Adipose tissue (tissue), 3 donors: Measurements from ENCODE around the gene DAPK1. TPM values are rescaled to one million over a fixed set of nuclear protein-coding genes. Genes with fewer than 3 reads are reported as not detected.
"Not testable (repeated sequence)": the region's sequence is repeated elsewhere in the genome, so short reads cannot be mapped to it uniquely, and the experiment has no call there.

Source experiments
- H3K27ac ChIP-seq: one replicate; pipeline ENCODE4 v1.5.1; 2013; ENCODE audit warnings: low read depth, low read length
- WGBS, 3 donors: extraction: QIAGEN DNeasy Blood & Tissue Kit; methylation state at CpG; one replicate each; pipeline ENCODE4 v1.1.7; 2013; 5-methylcytosine and 5-hydroxymethylcytosine counted together
- polyA plus RNA-seq, 3 donors: library from polyadenylated mRNA; stranded (reverse); fragments of 200-250 nt; gene quantifications; one replicate each; pipeline ENCODE4 v1.2.3, GENCODE V29; 2013
- donor health status: healthy with polysubstance abuse.
- donor health status: Bipolar disorder and iron deficiency.
- donor health status: healthy.

The DAPK1 gene
- polyA plus RNA-seq, 3 donors, result 7.4 to 39.8 (median 12.8) TPM

GRCh38 chr9:87494970-87495471 lies 2.6 kb upstream of the DAPK1 start:
- H3K27ac ChIP-seq, result no peak overlapping the region
- 9 to 16% (median 15%) methylated on average over 2 of the region's 2 CpGs for WGBS, 3 donors

- 7 to 19% (median 18%) methylated on average over 15 of the region's 15 CpGs for WGBS, 3 donors
- no peak overlapping the region for H3K27ac ChIP-seq
Measured at GRCh38 chr9:87497080-87497603, 525 bp upstream of the DAPK1 start.

GRCh38 chr9:87498046-87498810 lies 561 bp downstream of the DAPK1 start:
- no peak overlapping the region for H3K27ac ChIP-seq
- 0 to 1% (median 0%) methylated on average over 59 to 80 of the region's 80 CpGs for WGBS, 3 donors

GRCh38 chr9:87498811-87499360 lies 1.2 kb downstream of the DAPK1 start:
- no peak overlapping the region for H3K27ac ChIP-seq
- 4 to 17% (median 10%) methylated on average over 26 of the region's 26 CpGs for WGBS, 3 donors

GRCh38 chr9:87499424-87500017 lies 1.9 kb downstream of the DAPK1 start:
- WGBS, 3 donors, result 21 to 50% (median 22%) methylated on average over 2 of the region's 2 CpGs
- H3K27ac ChIP-seq, result no peak overlapping the region

- H3K27ac ChIP-seq, result no peak overlapping the region
- WGBS, 3 donors, result 49 to 70% (median 59%) methylated on average over 7 of the region's 7 CpGs
Measured at GRCh38 chr9:87500491-87501270, 3.0 kb downstream of the DAPK1 start.

GRCh38 chr9:87501271-87501656 lies 3.6 kb downstream of the DAPK1 start:
- WGBS, 3 donors, result 91 to 94% (median 91%) methylated on average over 11 of the region's 11 CpGs
- H3K27ac ChIP-seq, result not testable (repeated sequence)

GRCh38 chr9:87501806-87502205 lies 4.1 kb downstream of the DAPK1 start:
- no peak overlapping the region for H3K27ac ChIP-seq

GRCh38 chr9:87502391-87503221 lies 4.9 kb downstream of the DAPK1 start:
- 27 to 41% (median 28%) methylated on average over 7 of the region's 7 CpGs for WGBS, 3 donors
- H3K27ac ChIP-seq, result no peak overlapping the region

More at GRCh38 chr9:87501806-87502205, 4.1 kb downstream of the DAPK1 start:
- WGBS, 3 donors, result 40 to 64% (median 46%) methylated on average over 1 of the region's 1 CpG

GRCh38 chr9:87503430-87503829 lies 5.8 kb downstream of the DAPK1 start:
- WGBS, 3 donors, result 94 to 99% (median 95%) methylated on average over 2 of the region's 2 CpGs

GRCh38 chr9:87503927-87504326 lies 6.3 kb downstream of the DAPK1 start:
- WGBS, 3 donors, result 35 to 52% (median 35%) methylated on average over 5 of the region's 5 CpGs
- H3K27ac ChIP-seq, result no peak overlapping the region

More at GRCh38 chr9:87503430-87503829, 5.8 kb downstream of the DAPK1 start:
- no peak overlapping the region for H3K27ac ChIP-seq

- no peak overlapping the region for H3K27ac ChIP-seq
Measured at GRCh38 chr9:87504938-87505337, 7.3 kb downstream of the DAPK1 start.

- no peak overlapping the region for H3K27ac ChIP-seq
Measured at GRCh38 chr9:87505869-87506678, 8.4 kb downstream of the DAPK1 start.

GRCh38 chr9:87507576-87507975 lies 9.9 kb downstream of the DAPK1 start:
- 77 to 82% (median 79%) methylated on average over 4 of the region's 4 CpGs for WGBS, 3 donors
- no peak overlapping the region for H3K27ac ChIP-seq

More at GRCh38 chr9:87505869-87506678, 8.4 kb downstream of the DAPK1 start:
- WGBS, 3 donors, result 86 to 94% (median 91%) methylated on average over 13 of the region's 13 CpGs

GRCh38 chr9:87510252-87510683 lies 12.6 kb downstream of the DAPK1 start:
- H3K27ac ChIP-seq, result no peak overlapping the region
- 57 to 79% (median 70%) methylated on average over 4 of the region's 4 CpGs for WGBS, 3 donors

- no peak overlapping the region for H3K27ac ChIP-seq
- 90 to 95% (median 94%) methylated on average over 4 of the region's 4 CpGs for WGBS, 3 donors
Measured at GRCh38 chr9:87512311-87512710, 14.6 kb downstream of the DAPK1 start.

- WGBS, 3 donors, result 52 to 71% (median 57%) methylated on average over 4 of the region's 4 CpGs
- no peak overlapping the region for H3K27ac ChIP-seq
Measured at GRCh38 chr9:87513161-87513560, 15.5 kb downstream of the DAPK1 start.
